ENCODE measurements around the gene ZNF784.
"Not testable (repeated sequence)": the region's sequence is repeated elsewhere in the genome, so short reads cannot be mapped to it uniquely, and the experiment has no call there.

ZNF784 gene

GRCh38 chr19:55582284-55582683 is 42.1 kb downstream of the ZNF784 start:
- not testable (repeated sequence) for DNase-seq

GRCh38 chr19:55581823-55582223 is 42.5 kb downstream of the ZNF784 start:
- DNase-seq, result no peak

- peak in 1 of 6 experiments; percentile 16 for DNase-seq
Observed at GRCh38 chr19:55581145-55581822, 43.1 kb downstream of the ZNF784 start.

DNA sequence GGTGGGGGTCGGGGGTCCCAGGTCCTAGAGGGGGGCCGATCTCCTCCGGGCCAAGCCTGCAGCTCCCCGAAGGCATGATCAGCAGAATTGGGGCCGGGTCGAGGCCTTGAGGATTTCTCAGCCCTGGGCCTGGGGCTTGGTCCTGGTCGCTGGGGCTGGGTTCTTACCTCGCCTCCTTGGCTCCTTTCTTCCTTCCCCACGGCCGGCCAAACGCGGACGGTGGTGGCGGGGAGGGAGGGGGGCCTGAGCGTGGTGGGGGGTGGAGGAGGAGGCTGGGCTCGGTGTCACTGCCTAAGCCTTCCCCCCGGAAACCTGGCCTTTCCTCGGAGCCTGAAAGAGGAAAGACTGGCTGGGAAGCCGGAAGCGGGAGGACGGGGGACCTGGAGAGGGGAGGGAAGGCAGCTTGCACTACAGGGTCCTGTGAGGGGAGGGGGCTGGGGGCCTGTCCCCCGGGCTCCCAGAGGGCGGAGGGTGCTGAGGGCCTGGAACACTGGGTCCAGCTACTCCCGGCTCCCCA is 43.7 kb downstream of the ZNF784 start, which contains the start of gene ZNF579:
Gene ZNF579, minus strand, starts transcription at position 221 of the 517 bp plus-strand sequence. CDS start 1,209 bp downstream, outside the sequence.
- peak; percentile 21 to 65 (median 57) for DNase-seq

DNA sequence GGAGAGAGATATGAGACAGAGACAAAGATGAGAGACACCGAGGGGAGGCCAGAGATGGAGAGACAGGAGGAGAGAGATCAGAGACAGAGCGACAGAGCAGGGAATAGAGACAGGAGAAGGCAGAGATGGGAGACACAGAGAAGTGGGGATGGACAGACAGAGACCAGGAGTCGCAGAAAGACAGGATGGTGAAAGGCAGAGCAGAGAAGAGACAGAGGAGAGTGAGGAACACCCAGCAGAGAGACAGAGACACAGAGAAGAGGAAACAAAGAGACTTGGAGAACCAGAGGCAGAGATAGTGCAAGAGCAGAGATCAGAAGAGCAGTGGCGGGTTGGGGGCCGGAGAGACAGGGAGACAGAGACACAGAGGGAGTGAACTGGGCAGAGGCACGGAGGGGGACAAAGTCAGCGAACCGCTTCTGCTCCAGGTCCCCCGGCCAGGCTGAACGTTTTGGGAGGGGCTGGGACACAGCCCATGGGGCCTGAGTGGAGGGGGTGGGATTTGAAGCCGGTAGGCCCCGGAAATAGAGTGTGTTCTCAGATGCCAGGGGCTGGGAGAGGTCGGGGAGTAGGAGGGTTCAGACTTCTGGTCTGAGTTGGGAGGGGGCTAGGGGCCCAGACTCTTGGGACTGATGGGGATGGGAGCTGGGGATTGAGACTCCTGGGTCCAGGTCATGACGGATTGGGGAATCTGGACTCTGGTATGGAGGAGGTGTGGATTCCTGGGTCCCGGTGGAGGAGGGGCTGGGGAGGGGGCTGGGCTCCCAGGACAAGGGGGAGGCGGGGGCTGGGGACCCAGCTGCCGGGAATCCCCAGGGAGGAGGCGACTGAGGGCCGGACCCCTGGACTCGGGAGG is 44.4 kb downstream of the ZNF784 start:
- peak in 3 of 6 experiments; percentile 9 to 26 (median 15) for DNase-seq

DNA sequence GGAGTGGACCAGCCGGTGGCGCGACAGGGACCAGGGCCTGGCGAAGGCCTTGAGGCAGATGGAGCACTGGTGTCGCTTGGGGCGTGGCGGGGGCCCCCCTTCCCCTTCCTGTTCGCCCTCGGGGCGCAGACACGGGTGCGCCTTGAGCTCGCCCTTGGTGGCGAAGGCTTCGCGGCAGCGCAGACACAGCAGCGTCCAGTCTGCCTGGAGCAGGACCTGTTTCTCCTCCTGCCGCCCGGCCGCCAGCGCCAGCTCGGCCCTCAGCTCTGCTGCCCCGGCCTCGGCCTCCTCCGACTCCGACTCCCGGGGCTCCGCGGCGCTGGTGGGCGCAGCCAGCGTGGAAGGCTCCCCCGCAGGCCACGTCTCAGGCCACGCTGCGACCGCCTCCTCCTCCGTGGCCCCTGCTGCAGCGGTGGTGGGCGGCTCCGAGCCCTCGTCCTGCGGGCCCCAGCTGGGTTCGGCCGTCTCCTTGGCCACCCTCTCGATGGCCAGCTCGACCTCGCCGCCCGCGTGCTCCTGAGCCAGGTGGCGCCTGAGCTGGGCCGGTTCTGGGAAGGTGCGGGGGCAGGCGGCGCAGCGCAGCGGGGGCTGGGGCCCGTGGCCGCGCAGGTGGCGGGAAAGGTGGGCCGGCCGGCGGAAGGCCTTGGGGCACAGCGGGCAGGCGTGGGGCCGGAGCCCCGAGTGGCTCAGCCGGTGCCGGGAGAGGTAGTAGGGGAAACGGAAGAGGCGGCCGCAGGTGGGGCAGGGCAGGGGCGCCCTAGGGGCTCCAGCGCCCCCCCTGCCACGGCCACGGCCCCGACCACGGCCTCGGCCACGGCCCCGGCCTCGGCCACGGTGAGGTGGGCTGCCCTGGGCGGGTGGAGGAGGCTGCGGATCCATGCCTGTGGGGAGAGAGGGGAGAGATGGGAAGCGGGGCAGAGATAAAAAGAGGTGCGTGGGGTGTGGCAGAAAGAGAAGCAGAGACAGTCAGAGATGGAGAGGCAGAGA is 45.3 kb downstream of the ZNF784 start:
- DNase-seq, result no peak

DNA sequence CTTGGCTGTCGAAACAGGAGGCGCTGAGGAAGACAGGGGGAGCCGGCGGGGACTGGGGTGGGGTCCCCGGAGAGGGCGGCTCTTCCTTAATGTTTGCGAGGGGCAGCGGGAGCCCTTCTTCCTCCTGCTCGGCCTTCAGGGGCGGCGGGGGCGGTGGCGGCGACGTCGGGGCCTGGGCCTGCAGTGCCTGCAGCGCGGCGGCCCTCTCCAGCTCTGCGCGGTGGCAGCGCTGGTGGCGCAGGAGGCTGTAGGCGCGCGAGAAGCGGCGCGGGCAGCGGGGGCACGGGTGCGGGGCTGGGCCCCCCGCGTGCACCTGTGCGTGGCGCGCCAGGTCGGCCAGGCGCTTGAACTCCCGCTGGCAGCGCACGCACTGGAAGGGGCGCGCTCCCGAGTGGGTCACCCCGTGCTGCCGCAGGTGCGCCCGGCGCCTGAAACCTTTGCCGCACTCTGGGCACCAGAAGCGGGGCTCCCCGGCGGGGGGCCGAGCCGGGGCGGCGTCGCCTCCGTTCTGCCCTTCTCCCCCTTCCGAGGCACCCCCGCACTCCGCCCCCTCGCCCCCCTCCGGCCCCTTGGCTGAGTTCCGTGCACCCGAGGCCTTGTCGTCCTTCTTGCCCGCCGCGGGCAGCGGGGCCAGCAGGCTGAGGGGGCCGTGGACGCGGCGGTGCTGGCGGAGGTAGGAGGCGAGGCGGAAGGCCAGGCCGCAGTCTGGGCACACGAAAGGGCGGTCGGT is 46.2 kb downstream of the ZNF784 start:
- DNase-seq, result no peak

- DNase-seq, result no peak
Observed at GRCh38 chr19:55576746-55577145, 47.6 kb downstream of the ZNF784 start.

DNA sequence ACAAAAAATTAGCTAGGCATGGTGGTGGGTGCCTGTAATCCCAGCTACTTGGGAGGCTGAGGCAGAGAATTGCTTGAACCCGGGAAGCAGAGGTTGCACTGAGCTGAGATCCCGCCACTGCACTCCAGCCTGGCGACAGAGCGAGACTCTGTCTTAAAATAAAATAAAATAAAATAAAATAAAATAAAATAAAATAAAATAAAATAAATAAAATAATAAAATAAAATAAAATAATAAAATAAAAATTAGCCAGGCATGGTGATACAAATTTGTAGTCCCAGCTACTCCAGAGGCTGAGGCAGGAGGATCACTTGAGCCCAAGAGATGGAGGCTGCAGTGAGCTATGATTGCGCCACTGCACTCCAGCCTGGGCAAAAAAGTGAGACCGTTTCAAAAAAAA is 50.4 kb downstream of the ZNF784 start:
- not testable (repeated sequence) for DNase-seq

Data from stimulated activated naive CD4-positive, alpha-beta T cell (primary cell).